Coronary artery (tissue), 2 donors: ENCODE measurements around the gene RPL3.

Experiments used
- DNase-seq: peaks from one replicate; pipeline ENCODE4 v3.0.0-alpha.2; 2017; ENCODE audit warnings: low spot score
- H3K27ac ChIP-seq, 2 donors: fragments of 200-600 bp; sonication (generic); one replicate each; pipeline ENCODE4 v1.5.1; 2016 to 2019
- H3K4me3 ChIP-seq: fragments of 200-600 bp; sonication (generic); 2 replicates; pipeline ENCODE4 v1.5.1; 2016; ENCODE audit warnings: mild to moderate bottlenecking, moderate library complexity
- TF ChIP-seq, protein P1 (sequence below): fragments of 200-600 bp; sonication (generic); IDR thresholded peaks from one replicate; pipeline ENCODE4 v1.5.1; 2019; ENCODE audit warnings: antibody characterized with exemption

The RPL3 gene

DNA sequence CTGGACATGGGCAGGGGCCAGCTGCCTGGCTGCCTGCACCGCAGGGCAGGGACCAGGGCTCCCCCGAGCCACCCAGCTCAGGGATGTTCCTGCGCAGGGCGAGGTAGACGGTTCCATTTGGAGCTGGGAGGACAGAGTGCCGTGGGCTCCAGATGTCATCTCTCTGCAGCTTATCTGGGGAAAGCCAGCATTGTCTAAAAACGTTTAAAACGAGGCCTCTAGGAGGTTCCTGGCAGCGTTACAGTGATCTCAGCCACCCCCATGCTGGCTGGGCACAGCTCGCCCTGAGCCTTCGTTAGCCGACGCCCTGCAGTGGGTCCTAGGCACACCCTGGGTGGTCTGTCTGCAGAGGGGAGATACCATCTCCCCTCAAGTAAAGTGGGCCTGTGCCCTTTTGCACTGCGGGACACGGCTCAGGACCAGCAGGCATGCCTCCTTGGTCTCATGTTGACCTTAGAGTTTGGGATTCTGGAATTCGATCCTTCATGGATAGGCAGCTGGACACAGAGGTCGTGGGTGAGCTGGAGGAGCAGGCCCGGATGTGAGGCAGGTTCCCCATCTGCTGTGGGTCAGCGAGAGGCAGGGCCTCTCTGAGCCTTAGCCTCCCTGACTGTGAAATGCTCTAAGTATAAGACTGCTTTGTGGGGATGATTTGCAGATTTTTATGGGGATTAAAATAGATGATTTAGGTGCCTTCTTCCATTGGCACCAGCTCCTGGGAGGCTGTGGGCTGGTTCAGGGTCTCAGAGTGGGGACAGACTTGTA is 44.5 kb upstream of the RPL3 start:
- DNase-seq: no peak
- peak overlapping the region in 1 of 2 donors; percentile 40 for H3K27ac ChIP-seq
- TF ChIP-seq, protein P1, sequence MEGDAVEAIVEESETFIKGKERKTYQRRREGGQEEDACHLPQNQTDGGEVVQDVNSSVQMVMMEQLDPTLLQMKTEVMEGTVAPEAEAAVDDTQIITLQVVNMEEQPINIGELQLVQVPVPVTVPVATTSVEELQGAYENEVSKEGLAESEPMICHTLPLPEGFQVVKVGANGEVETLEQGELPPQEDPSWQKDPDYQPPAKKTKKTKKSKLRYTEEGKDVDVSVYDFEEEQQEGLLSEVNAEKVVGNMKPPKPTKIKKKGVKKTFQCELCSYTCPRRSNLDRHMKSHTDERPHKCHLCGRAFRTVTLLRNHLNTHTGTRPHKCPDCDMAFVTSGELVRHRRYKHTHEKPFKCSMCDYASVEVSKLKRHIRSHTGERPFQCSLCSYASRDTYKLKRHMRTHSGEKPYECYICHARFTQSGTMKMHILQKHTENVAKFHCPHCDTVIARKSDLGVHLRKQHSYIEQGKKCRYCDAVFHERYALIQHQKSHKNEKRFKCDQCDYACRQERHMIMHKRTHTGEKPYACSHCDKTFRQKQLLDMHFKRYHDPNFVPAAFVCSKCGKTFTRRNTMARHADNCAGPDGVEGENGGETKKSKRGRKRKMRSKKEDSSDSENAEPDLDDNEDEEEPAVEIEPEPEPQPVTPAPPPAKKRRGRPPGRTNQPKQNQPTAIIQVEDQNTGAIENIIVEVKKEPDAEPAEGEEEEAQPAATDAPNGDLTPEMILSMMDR: no peak
- H3K4me3 ChIP-seq: no peak overlapping the region

DNA sequence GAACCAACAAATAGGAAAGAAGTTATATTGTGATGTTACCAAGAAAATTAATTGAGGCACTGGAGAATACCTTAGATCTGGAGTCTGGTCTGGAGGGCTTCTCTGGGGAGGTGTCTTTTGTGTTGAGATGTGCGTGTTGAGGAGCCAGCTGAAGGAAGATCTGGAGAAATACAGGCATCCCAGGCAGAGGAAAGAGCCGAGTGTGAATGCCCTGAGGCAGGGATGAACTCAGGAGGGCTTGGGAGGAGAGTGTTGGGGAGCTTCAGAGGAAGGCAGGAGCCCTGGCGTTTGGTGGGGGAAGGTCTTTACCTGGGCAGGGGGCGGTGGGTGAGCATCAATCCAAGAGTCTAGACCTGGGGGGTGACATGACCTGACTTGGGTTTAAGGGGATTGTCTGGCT is 43.5 kb upstream of the RPL3 start:
- TF ChIP-seq, protein P1: no peak
- no peak for DNase-seq
- H3K4me3 ChIP-seq: no peak overlapping the region
- no peak overlapping the region for H3K27ac ChIP-seq

DNA sequence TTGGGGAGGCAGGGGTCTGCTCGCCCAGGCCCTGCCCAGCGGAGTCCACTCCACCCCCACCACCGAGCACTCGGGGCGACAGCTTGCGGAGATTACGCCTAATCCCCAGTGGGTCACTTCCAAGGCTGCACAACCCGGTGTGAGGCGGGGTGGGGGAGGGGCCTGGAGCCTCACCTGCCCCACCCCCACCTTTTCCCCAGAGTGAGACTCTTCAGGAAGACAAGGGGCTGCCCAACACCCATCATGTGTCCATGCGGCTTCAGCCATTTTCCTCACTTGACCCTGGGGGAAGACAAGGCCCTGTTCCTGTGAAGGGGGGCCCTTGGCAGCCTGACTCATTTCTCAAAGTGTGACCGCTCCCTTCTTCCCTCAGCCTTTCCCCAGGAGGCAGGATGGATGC is 42.8 kb upstream of the RPL3 start:
- Histone ChIP-seq H3K27ac (no peak overlapping the region), H3K4me3 (no peak overlapping the region)
- TF ChIP-seq, protein P1: no peak
- DNase-seq: no peak

DNA sequence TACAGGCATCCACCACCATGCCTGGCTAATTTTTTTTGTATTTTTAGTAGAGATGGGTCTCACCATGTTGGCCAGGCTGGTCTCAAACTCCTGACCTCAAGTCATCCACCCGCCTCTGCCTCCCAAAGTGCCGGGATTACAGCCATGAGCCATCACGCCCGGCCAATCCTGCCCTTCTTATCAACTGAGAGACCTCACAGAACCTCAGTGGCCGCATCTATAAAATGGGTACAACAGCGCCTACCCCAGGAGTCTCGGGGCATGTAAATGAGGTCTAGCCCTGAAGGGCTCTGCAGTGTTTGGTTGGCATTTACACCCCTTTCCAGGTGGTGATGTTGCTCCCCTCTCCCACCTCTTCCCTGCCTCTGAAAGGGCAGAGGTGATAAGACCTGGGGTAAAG is 42.1 kb upstream of the RPL3 start:
- DNase-seq: no peak
- TF ChIP-seq, protein P1: no peak
- Histone ChIP-seq H3K4me3 (no peak overlapping the region), H3K27ac (no peak overlapping the region)

DNA sequence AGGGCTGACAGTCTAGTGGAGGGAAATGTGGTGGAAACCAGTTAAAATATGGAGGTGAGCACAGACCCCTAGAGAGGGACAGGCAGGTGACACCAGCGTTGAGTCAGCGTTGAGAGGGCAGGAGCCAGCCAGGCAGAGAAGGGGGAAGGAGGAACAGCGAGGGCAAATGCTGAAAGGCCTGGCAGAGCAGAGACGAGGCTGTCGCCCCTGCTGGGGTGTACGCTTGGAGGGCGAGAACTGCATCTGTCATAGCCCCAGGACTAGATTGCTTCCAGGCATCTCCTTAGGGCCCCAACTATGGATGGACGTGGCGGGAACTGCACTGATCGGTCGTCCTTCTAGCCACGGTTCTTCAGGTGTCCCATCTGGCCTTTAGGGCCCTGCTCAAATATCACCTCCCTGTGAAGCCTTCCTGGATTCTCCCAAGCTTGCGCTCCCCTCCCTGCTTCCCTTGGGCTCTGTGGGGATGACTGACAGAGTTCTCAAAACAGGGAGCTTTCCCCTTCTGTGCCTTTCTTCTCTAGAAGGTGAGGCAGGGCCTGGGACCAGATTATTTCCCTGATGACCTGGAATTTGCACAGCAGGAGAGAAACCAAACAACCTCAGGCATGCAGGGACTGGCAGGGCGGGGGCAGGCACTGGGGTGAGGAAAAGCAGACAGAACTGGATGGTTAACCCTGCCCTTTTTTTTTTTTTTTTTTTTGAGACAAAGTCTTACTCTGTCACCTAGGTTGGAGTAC is 41.4 kb upstream of the RPL3 start:
- TF ChIP-seq, protein P1: no peak
- Histone ChIP-seq H3K4me3 (no peak overlapping the region), H3K27ac (no peak overlapping the region)
- DNase-seq: no peak

DNA sequence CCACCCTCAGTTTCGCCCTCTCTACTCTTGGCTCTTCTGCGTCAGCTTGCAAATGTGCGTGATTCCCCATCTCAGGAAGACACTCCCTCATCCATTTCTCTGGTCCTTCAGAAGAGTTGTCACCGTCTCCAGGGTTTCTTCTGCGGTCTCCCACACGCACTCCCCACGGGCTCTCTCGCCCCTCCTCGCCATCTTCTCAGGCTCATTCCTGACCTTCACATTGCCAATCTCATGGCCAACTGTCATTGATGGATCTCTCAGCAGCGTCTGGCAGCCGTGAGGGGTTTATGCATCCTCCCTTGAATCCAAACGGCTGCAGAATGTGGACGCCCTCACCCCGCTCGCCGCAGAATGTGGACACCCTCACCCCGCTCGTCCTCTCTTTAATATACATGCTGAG is 40.8 kb upstream of the RPL3 start:
- Histone ChIP-seq H3K4me3 (no peak overlapping the region), H3K27ac (no peak overlapping the region)
- DNase-seq: no peak
- TF ChIP-seq, protein P1: no peak
